ENCODE data around the gene PXK.

The PXK gene

GRCh38 chr3:58384381-58385090 lies 51.8 kb downstream of the PXK start:
- no peak for DNase-seq

GRCh38 chr3:58386626-58387365 lies 54.1 kb downstream of the PXK start:
- no peak for DNase-seq

GRCh38 chr3:58387650-58388546 lies 55.2 kb downstream of the PXK start:
- DNase-seq = no peak

GRCh38 chr3:58388550-58389091 lies 55.9 kb downstream of the PXK start:
- no peak for DNase-seq

GRCh38 chr3:58391156-58391865 lies 58.6 kb downstream of the PXK start:
- no peak for DNase-seq

GRCh38 chr3:58392181-58392580 lies 59.5 kb downstream of the PXK start:
- DNase-seq = no peak

GRCh38 chr3:58394339-58394738 lies 61.6 kb downstream of the PXK start:
- DNase-seq = no peak

GRCh38 chr3:58398669-58399333 lies 66.1 kb downstream of the PXK start:
- DNase-seq = no peak

- DNase-seq = no peak
These were observed 70.9 kb downstream of the PXK start for GRCh38 chr3:58403513-58404109.

GRCh38 chr3:58404396-58404795 lies 71.7 kb downstream of the PXK start:
- no peak for DNase-seq

GRCh38 chr3:58408906-58409305 lies 76.2 kb downstream of the PXK start:
- no peak for DNase-seq

- DNase-seq = no peak
These were observed 77.0 kb downstream of the PXK start for GRCh38 chr3:58409663-58410062.

GRCh38 chr3:58411036-58411435 lies 78.3 kb downstream of the PXK start:
- DNase-seq = no peak

- no peak for DNase-seq
These were observed 79.4 kb downstream of the PXK start for GRCh38 chr3:58411851-58412830.

GRCh38 chr3:58414538-58415197 lies 82.0 kb downstream of the PXK start:
- DNase-seq = no peak

GRCh38 chr3:58416191-58416590 lies 83.5 kb downstream of the PXK start:
- DNase-seq = no peak

- no peak for DNase-seq
These were observed 84.4 kb downstream of the PXK start for GRCh38 chr3:58417075-58417474.

- no peak for DNase-seq
These were observed 85.5 kb downstream of the PXK start for GRCh38 chr3:58418227-58418626.

GRCh38 chr3:58419780-58420507 lies 87.3 kb downstream of the PXK start:
- no peak for DNase-seq

Measured in GOT3 (cell line).